ENCODE results near the gene PROCR. TPM values are rescaled to one million over a fixed set of nuclear protein-coding genes. Genes with fewer than 3 reads are reported as not detected.
A peak's percentile ranks its signal among the peaks of the same experiment; 100 is the strongest.

Gene PROCR
- total and polyA plus RNA-seq, 9 of the 15 experiments (the other 6 are each of a cell fraction or from before 2014, with no cell fraction given): 1.6 to 7.1 (median 4.0) TPM

DNA sequence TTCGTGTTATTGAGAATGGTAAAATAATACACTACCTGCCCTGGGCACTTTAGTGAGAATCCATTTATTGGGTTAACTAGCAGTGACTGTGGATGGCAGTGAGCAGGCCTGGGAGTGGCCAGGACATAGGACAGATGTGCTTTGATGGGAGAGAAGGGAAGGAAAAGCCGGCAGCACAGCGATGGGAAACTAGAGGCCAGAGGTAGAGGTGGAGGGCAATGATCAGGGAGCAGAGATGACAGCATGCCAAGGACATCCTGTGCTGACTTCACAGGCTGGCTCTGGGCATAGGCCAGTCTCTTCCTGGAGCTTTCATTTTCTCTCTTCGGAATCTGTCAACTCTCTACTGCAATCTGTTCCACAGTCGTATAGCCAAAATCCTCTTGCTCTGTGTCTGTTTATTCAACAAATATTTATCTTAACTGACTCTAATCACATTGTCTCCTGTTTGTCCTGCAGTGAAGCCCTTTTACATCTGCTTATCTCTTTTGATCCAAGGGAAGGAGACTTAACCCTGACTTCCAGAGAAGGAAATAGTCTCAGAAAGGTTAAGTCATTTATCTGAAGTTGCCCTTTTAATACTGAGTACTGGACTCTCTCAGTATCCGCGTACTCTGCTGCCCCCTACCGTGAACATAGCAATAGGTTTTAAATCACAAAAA lies 36.2 kb downstream of the PROCR start (continued):
- TF ChIP-seq, protein P1, sequence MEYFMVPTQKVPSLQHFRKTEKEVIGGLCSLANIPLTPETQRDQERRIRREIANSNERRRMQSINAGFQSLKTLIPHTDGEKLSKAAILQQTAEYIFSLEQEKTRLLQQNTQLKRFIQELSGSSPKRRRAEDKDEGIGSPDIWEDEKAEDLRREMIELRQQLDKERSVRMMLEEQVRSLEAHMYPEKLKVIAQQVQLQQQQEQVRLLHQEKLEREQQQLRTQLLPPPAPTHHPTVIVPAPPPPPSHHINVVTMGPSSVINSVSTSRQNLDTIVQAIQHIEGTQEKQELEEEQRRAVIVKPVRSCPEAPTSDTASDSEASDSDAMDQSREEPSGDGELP (CRISPR knock-in tag; IDR thresholded peaks at IDR 0.05; ENCODE audit: borderline replicate concordance): no peak; the same call in 1 of the 2 replicates
- TF ChIP-seq SIN3B (IDR thresholded peaks at IDR 0.05; ENCODE audit: low read depth): no peak
- no peak for TF ChIP-seq ZFP1 (CRISPR knock-in tag; IDR thresholded peaks at IDR 0.05)
- TF ChIP-seq, protein P2, sequence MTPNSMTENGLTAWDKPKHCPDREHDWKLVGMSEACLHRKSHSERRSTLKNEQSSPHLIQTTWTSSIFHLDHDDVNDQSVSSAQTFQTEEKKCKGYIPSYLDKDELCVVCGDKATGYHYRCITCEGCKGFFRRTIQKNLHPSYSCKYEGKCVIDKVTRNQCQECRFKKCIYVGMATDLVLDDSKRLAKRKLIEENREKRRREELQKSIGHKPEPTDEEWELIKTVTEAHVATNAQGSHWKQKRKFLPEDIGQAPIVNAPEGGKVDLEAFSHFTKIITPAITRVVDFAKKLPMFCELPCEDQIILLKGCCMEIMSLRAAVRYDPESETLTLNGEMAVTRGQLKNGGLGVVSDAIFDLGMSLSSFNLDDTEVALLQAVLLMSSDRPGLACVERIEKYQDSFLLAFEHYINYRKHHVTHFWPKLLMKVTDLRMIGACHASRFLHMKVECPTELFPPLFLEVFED (CRISPR knock-in tag; conservative IDR thresholded peaks at IDR 0.05): no peak
- no peak for TF ChIP-seq NR3C1 (CRISPR knock-in tag; IDR thresholded peaks at IDR 0.05)
- no peak for TF ChIP-seq MAFG (tag; conservative IDR thresholded peaks at IDR 0.05)
- TF ChIP-seq ARNT (IDR thresholded peaks at IDR 0.05): peak in 1 of 2 experiments; percentile 65; a peak in 1 of 4 replicates
- no peak for TF ChIP-seq ADNP (tag; IDR thresholded peaks at IDR 0.05)
- TF ChIP-seq NCOA1 (IDR thresholded peaks at IDR 0.05; ENCODE audit: low read depth): no peak
- TF ChIP-seq, protein P3, sequence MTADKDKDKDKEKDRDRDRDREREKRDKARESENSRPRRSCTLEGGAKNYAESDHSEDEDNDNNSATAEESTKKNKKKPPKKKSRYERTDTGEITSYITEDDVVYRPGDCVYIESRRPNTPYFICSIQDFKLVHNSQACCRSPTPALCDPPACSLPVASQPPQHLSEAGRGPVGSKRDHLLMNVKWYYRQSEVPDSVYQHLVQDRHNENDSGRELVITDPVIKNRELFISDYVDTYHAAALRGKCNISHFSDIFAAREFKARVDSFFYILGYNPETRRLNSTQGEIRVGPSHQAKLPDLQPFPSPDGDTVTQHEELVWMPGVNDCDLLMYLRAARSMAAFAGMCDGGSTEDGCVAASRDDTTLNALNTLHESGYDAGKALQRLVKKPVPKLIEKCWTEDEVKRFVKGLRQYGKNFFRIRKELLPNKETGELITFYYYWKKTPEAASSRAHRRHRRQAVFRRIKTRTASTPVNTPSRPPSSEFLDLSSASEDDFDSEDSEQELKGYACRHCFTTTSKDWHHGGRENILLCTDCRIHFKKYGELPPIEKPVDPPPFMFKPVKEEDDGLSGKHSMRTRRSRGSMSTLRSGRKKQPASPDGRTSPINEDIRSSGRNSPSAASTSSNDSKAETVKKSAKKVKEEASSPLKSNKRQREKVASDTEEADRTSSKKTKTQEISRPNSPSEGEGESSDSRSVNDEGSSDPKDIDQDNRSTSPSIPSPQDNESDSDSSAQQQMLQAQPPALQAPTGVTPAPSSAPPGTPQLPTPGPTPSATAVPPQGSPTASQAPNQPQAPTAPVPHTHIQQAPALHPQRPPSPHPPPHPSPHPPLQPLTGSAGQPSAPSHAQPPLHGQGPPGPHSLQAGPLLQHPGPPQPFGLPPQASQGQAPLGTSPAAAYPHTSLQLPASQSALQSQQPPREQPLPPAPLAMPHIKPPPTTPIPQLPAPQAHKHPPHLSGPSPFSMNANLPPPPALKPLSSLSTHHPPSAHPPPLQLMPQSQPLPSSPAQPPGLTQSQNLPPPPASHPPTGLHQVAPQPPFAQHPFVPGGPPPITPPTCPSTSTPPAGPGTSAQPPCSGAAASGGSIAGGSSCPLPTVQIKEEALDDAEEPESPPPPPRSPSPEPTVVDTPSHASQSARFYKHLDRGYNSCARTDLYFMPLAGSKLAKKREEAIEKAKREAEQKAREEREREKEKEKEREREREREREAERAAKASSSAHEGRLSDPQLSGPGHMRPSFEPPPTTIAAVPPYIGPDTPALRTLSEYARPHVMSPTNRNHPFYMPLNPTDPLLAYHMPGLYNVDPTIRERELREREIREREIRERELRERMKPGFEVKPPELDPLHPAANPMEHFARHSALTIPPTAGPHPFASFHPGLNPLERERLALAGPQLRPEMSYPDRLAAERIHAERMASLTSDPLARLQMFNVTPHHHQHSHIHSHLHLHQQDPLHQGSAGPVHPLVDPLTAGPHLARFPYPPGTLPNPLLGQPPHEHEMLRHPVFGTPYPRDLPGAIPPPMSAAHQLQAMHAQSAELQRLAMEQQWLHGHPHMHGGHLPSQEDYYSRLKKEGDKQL (CRISPR knock-in tag; IDR thresholded peaks at IDR 0.05; ENCODE audit: borderline replicate concordance): no peak
- TF ChIP-seq DNMT1 (IDR thresholded peaks at IDR 0.05): no peak
- no peak for TF ChIP-seq NFE2L1 (tag; IDR thresholded peaks at IDR 0.05; ENCODE audit: borderline replicate concordance, low read depth)
- TF ChIP-seq, protein P4, sequence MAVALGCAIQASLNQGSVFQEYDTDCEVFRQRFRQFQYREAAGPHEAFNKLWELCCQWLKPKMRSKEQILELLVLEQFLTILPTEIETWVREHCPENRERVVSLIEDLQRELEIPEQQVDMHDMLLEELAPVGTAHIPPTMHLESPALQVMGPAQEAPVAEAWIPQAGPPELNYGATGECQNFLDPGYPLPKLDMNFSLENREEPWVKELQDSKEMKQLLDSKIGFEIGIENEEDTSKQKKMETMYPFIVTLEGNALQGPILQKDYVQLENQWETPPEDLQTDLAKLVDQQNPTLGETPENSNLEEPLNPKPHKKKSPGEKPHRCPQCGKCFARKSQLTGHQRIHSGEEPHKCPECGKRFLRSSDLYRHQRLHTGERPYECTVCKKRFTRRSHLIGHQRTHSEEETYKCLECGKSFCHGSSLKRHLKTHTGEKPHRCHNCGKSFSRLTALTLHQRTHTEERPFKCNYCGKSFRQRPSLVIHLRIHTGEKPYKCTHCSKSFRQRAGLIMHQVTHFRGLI (CRISPR knock-in tag; IDR thresholded peaks at IDR 0.05): no peak
- TF ChIP-seq ZNF583 (CRISPR knock-in tag; IDR thresholded peaks at IDR 0.05): no peak
- TF ChIP-seq CREB1 (IDR thresholded peaks at IDR 0.05): no peak
- TF ChIP-seq CREB1 (CRISPR knock-in tag; IDR thresholded peaks at IDR 0.05): no peak
- no peak for TF ChIP-seq C11orf30 (IDR thresholded peaks at IDR 0.05; ENCODE audit: low read depth)
- TF ChIP-seq POLR2AphosphoS5 (IDR thresholded peaks at IDR 0.05; ENCODE audit: control insufficient read depth, insufficient read depth, low read depth, low read length): no peak
- TF ChIP-seq ZNF140 (CRISPR knock-in tag; IDR thresholded peaks at IDR 0.05): no peak
